H1 (cell line): ENCODE results near the gene AQP12A. TPM values are rescaled to one million over a fixed set of nuclear protein-coding genes. Genes with fewer than 3 reads are reported as not detected.
"Not testable (repeated sequence)": the region's sequence is repeated elsewhere in the genome, so short reads cannot be mapped to it uniquely, and the experiment has no call there.

Experiments used
- CTCF ChIA-PET: fragments of 300-600 bp; sonication (Branson Sonifier 250); formaldehyde crosslinking; loops from one replicate; lab custom pipeline; 2021; ENCODE audit not compliant: partially characterized antibody; lab: Charles Lee
- POLR2A ChIA-PET: fragments of 300-600 bp; sonication (Branson Sonifier 250); formaldehyde crosslinking; loops from one replicate; lab custom pipeline; 2021; ENCODE audit warnings: inconsistent platforms; ENCODE audit not compliant: partially characterized antibody; lab: Charles Lee
- DNase-seq, 2 experiments: peaks; one replicate each; pipeline versions ENCODE4 v3.0.0 to v3.0.0-alpha.2; 2010 to 2022; ENCODE audit warnings: low spot score in 2 of 2, low read depth in 1 of 2, mixed read lengths in 1 of 2
- FAIRE-seq: peaks from 2 replicates; lab custom pipeline; 2011; peaks lifted over from hg19 to GRCh38; lab: Jason Lieb, UNC
- H2AFZ ChIP-seq: 2 replicates; pipeline ENCODE4 v1.8.1; 2012; ENCODE audit warnings: low read length, inconsistent platforms
- H2AK5ac ChIP-seq: 2 replicates; pipeline ENCODE4 v1.6.1; 2013; ENCODE audit warnings: low read depth, low read length
- H2BK120ac ChIP-seq: replicated peaks from 2 replicates; pipeline ENCODE3; 2013; ENCODE audit warnings: low read depth, low read length, inconsistent platforms
- H2BK12ac ChIP-seq: 2 replicates; pipeline ENCODE4 v1.6.1; 2013; ENCODE audit warnings: low read depth, low read length
- H2BK15ac ChIP-seq: 2 replicates; pipeline ENCODE4 v1.6.1; 2013; ENCODE audit warnings: low read length
- H2BK20ac ChIP-seq: 2 replicates; pipeline ENCODE4 v1.6.1; 2013; ENCODE audit warnings: low read length
- H2BK5ac ChIP-seq: 2 replicates; pipeline ENCODE4 v1.6.1; 2013; ENCODE audit warnings: low read depth, low read length
- H3K14ac ChIP-seq: 2 replicates; pipeline ENCODE4 v1.6.1; 2013; ENCODE audit warnings: inconsistent platforms; ENCODE audit not compliant: insufficient read length
- H3K18ac ChIP-seq: 2 replicates; pipeline ENCODE4 v1.6.1; 2013; ENCODE audit warnings: low read length; ENCODE audit errors: extremely low read depth
- H3K23ac ChIP-seq: 2 replicates; pipeline ENCODE4 v1.6.1; 2013; ENCODE audit warnings: inconsistent platforms; ENCODE audit not compliant: insufficient read length
- H3K23me2 ChIP-seq: 2 replicates; pipeline ENCODE4 v1.6.1; 2013; ENCODE audit warnings: low read depth, low read length
- H3K27ac ChIP-seq: 2 replicates; pipeline ENCODE4 v1.6.1; 2011; ENCODE audit warnings: low read depth, low read length, inconsistent platforms
- H3K27me3 ChIP-seq, 4 experiments: replicated peaks in 1 of 4; 1 replicate in 1 of 4; 2 replicates in 3 of 4; pipeline versions ENCODE4 v1.6.1 to v1.8.1; 2011 to 2013; ENCODE audit warnings: low read length in 3 of 4, mild to moderate bottlenecking in 3 of 4, inconsistent platforms in 2 of 4, mixed read lengths in 2 of 4, moderate library complexity in 1 of 4; ENCODE audit not compliant: control insufficient read depth in 3 of 4, insufficient read depth in 3 of 4; ENCODE audit errors: extremely low read depth in 1 of 4
- H3K36me3 ChIP-seq, 4 experiments: 2 replicates each; pipeline versions ENCODE4 v1.6.1 to v1.8.1; 2011 to 2013; ENCODE audit warnings: mild to moderate bottlenecking in 4 of 4, low read length in 3 of 4, moderate library complexity in 2 of 4, control low read depth in 1 of 4, inconsistent platforms in 1 of 4; ENCODE audit not compliant: insufficient read depth in 4 of 4, control insufficient read depth in 2 of 4
- H3K4ac ChIP-seq: replicated peaks from 2 replicates; pipeline ENCODE3; 2013; ENCODE audit warnings: low read length, low read depth, mixed read lengths, inconsistent platforms; ENCODE audit not compliant: insufficient read length
- H3K4me1 ChIP-seq, 4 experiments: replicated peaks in 1 of 4; 1 replicate in 1 of 4; 2 replicates in 3 of 4; pipeline versions ENCODE4 v1.6.1 to v1.8.1; 2011 to 2013; ENCODE audit warnings: low read length in 3 of 4, inconsistent platforms in 2 of 4, mixed read lengths in 1 of 4; ENCODE audit not compliant: insufficient read depth in 4 of 4, control insufficient read depth in 3 of 4
- H3K4me2 ChIP-seq, 2 experiments: 2 replicates each; pipeline versions ENCODE4 v1.6.1 to v1.8.1; 2011 to 2013; ENCODE audit warnings: low read depth in 2 of 2, low read length in 2 of 2, control low read depth in 1 of 2, inconsistent platforms in 1 of 2, mild to moderate bottlenecking in 1 of 2; ENCODE audit not compliant: insufficient read depth in 1 of 2
- H3K4me3 ChIP-seq, 4 experiments: fragments of 200-600, 300-600 bp in 1 of 4; sonication (generic), shearing (Covaris generic), sonication (Bioruptor Twin) in 1 of 4; 2 replicates each; pipeline versions ENCODE4 v1.5.1 to v1.8.1; 2011 to 2016; ENCODE audit warnings: low read length in 4 of 4, low read depth in 3 of 4, control low read depth in 2 of 4, inconsistent platforms in 2 of 4, mild to moderate bottlenecking in 2 of 4, mixed read lengths in 1 of 4, moderate library complexity in 1 of 4; ENCODE audit not compliant: insufficient read depth in 2 of 4; ENCODE audit errors: extremely low read depth in 1 of 4
- H3K56ac ChIP-seq: replicated peaks from 2 replicates; pipeline ENCODE3; 2013; ENCODE audit warnings: low read depth, mild to moderate bottlenecking, mixed read lengths, low read length, inconsistent platforms; ENCODE audit not compliant: insufficient read length
- H3K79me1 ChIP-seq: 2 replicates; pipeline ENCODE4 v1.6.1; 2013; ENCODE audit warnings: low read depth, low read length, control low read depth
- H3K79me2 ChIP-seq, 2 experiments: 2 replicates each; pipeline versions ENCODE4 v1.6.1 to v1.8.1; 2012 to 2013; ENCODE audit warnings: low read length in 2 of 2, mild to moderate bottlenecking in 2 of 2, inconsistent platforms in 1 of 2; ENCODE audit not compliant: insufficient read depth in 2 of 2, control insufficient read depth in 1 of 2
- H3K9ac ChIP-seq, 4 experiments: replicated peaks in 1 of 4; 1 replicate in 1 of 4; 2 replicates in 3 of 4; pipeline versions ENCODE4 v1.6.1 to v1.8.1; 2011 to 2013; ENCODE audit warnings: low read depth in 3 of 4, low read length in 3 of 4, control low read depth in 2 of 4, mild to moderate bottlenecking in 2 of 4, moderate library complexity in 2 of 4, inconsistent platforms in 1 of 4; ENCODE audit errors: extremely low read depth in 1 of 4
- H3K9me3 ChIP-seq, 2 experiments: 2 replicates each; pipeline versions ENCODE4 v1.6.1 to v1.8.1; 2012 to 2013; ENCODE audit warnings: mild to moderate bottlenecking in 2 of 2, moderate library complexity in 2 of 2, control low read depth in 1 of 2, inconsistent platforms in 1 of 2, low read depth in 1 of 2, low read length in 1 of 2, mixed read lengths in 1 of 2; ENCODE audit not compliant: insufficient read depth in 2 of 2
- H4K20me1 ChIP-seq, 2 experiments: replicated peaks in 1 of 2; 2 replicates each; pipeline versions ENCODE3 to v1.8.1; 2011 to 2013; ENCODE audit warnings: inconsistent platforms in 2 of 2, low read length in 2 of 2, mild to moderate bottlenecking in 1 of 2; ENCODE audit not compliant: insufficient read depth in 2 of 2, control insufficient read depth in 1 of 2
- H4K5ac ChIP-seq: 2 replicates; pipeline ENCODE4 v1.6.1; 2013; ENCODE audit warnings: low read length, low read depth, mixed read lengths, inconsistent platforms; ENCODE audit not compliant: insufficient read length
- H4K8ac ChIP-seq: 2 replicates; pipeline ENCODE4 v1.8.0; 2013; ENCODE audit warnings: mild to moderate bottlenecking, moderate library complexity, low read length, inconsistent platforms; ENCODE audit not compliant: insufficient read depth; ENCODE audit errors: extremely low read depth
- H4K91ac ChIP-seq: replicated peaks from 2 replicates; pipeline ENCODE3; 2013; ENCODE audit warnings: low read length, mixed read lengths, inconsistent platforms; ENCODE audit not compliant: insufficient read length
- WGBS, 2 experiments: shearing (Covaris generic) in 1 of 2; methylation state at CpG; one replicate each; pipeline versions ENCODE4 v1.1.6 to v1.1.7; 2013 to 2015; ENCODE audit warnings: low lambda C conversion rate in 2 of 2, mixed read lengths in 2 of 2, inconsistent platforms in 1 of 2, low coverage in 1 of 2, missing lambda C conversion rate in 1 of 2; ENCODE audit not compliant: insufficient replicate concordance in 2 of 2, insufficient coverage in 1 of 2, insufficient read length in 1 of 2; ENCODE audit errors: extremely low coverage in 1 of 2, missing lambda C conversion rate in 1 of 2; 5-methylcytosine and 5-hydroxymethylcytosine counted together
- polyA plus RNA-seq, 7 experiments: library from polyadenylated mRNA; depleted of rRNA in 3 of 7; stranded (reverse) in 5 of 7; unstranded in 2 of 7; fragments of >200 nt in 5 of 7; fragments of 200-250 nt in 2 of 7; gene quantifications; 1 replicate in 5 of 7; 2 replicates in 1 of 7; 4 replicates in 1 of 7; pipeline versions ENCODE4 v1.2.1 to v1.2.3, GENCODE V29; 2011 to 2013; ENCODE audit warnings: missing spikeins in 2 of 7, mixed read lengths in 2 of 7
- total RNA-seq: library from RNA; stranded (reverse); fragmentation: NEBNext Ultra II Directional; extraction: Animal tissue kit (Norgen Biotek cat#: 25700); gene quantifications from 2 replicates; pipeline ENCODE4 v1.2.1, GENCODE V29; 2021

The AQP12A gene
- total and polyA plus RNA-seq, 2 of the 8 experiments (the other 6 are each of a cell fraction or from before 2014, with no cell fraction given), result not detected

DNA sequence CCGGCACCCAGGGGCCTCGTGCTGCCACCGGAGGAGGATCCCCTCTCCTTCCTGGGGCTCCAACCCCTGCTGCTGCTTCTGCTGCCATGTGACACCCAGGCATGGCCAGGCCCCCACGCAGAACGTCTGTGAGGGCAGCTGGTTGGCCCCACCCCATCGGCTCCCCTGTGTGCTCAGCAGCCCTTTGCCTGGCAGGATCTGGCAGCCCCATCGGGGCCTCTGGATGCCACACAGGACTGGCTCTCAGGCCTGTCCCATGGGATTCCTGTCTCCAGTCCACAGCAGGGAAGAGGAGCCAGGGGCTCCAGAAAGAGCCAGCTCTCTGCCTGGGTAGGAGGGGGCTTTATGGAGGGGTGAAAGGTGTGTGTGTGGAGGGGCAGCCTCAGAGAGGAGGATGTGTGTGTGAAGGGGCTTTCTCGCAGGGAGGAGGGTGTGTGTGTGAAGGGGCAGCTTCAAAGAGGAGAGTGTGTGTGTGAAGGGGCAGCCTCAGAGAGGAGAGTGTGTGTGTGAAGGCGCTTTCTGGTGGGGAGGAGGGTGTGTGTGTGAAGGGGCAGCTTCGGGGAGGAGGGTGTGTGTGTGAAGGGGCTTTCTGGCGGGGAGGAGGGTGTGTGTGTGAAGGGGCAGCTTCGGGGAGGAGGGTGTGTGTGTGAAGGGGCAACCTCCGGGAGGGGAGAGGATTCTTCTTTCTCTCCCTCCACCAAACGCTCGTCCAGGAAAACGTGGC, 17.0 kb upstream of the AQP12A start:
- H3K9ac ChIP-seq, H3K79me2 ChIP-seq, H2BK15ac ChIP-seq, H3K23me2 ChIP-seq, H2BK120ac ChIP-seq, H3K79me1 ChIP-seq, H2BK5ac ChIP-seq, FAIRE-seq, H3K27me3 ChIP-seq, H3K4me1 ChIP-seq, H3K14ac ChIP-seq, H4K5ac ChIP-seq, H3K27ac ChIP-seq, H3K9me3 ChIP-seq, H3K23ac ChIP-seq, H3K18ac ChIP-seq, H2AK5ac ChIP-seq, DNase-seq, H3K4ac ChIP-seq, H4K91ac ChIP-seq, H4K8ac ChIP-seq, H4K20me1 ChIP-seq, H2BK20ac ChIP-seq, POLR2A ChIA-PET, H3K4me3 ChIP-seq, H2AFZ ChIP-seq, H3K36me3 ChIP-seq, H3K4me2 ChIP-seq, H2BK12ac ChIP-seq, H3K56ac ChIP-seq: not testable (repeated sequence)
- WGBS, 2 experiments, result 76% methylated on average over 10 of the region's 16 CpGs; no CpG with 5 or more reads in 1 of the 2 experiments
- CTCF ChIA-PET, result interaction anchor here (0.7 to 0.9 kb wide), 5 partner anchors 14 to 682 kb away, joined by 3 to 5 read pairs (median 3); no protein-coding TSS in a partner anchor

- H3K27ac ChIP-seq, H3K4ac ChIP-seq, H3K79me2 ChIP-seq, H3K36me3 ChIP-seq, H3K9me3 ChIP-seq, H2BK15ac ChIP-seq, H2AFZ ChIP-seq, H3K4me1 ChIP-seq, H3K56ac ChIP-seq, H3K27me3 ChIP-seq, POLR2A ChIA-PET, H4K91ac ChIP-seq, H3K14ac ChIP-seq, H4K8ac ChIP-seq, H2AK5ac ChIP-seq, H2BK20ac ChIP-seq, H4K20me1 ChIP-seq, H3K79me1 ChIP-seq, H3K18ac ChIP-seq, H2BK12ac ChIP-seq, H3K4me2 ChIP-seq, H2BK5ac ChIP-seq, H3K23me2 ChIP-seq, H3K4me3 ChIP-seq, H2BK120ac ChIP-seq, H3K23ac ChIP-seq, H4K5ac ChIP-seq, H3K9ac ChIP-seq, DNase-seq: not testable (repeated sequence)
- CTCF ChIA-PET, result interaction anchor here (0.9 kb wide), 1 partner anchor 13 kb away, joined by 3 read pairs; no protein-coding TSS in a partner anchor
- FAIRE-seq, result peak; percentile 96
- WGBS, 2 experiments, result no CpG with 5 or more reads among the region's 24 CpGs
These were observed 16.3 kb upstream of the AQP12A start for GRCh38 chr2:240675345-240675744.
